ENCODE measurements around the gene PTPRT. TPM values are rescaled to one million over a fixed set of nuclear protein-coding genes. Genes with fewer than 3 reads are reported as not detected.
"Not testable (repeated sequence)": the region's sequence is repeated elsewhere in the genome, so short reads cannot be mapped to it uniquely, and the experiment has no call there.

Gene PTPRT
- total RNA-seq, 1 donor from 2014 or later, result 4.0 TPM

DNA sequence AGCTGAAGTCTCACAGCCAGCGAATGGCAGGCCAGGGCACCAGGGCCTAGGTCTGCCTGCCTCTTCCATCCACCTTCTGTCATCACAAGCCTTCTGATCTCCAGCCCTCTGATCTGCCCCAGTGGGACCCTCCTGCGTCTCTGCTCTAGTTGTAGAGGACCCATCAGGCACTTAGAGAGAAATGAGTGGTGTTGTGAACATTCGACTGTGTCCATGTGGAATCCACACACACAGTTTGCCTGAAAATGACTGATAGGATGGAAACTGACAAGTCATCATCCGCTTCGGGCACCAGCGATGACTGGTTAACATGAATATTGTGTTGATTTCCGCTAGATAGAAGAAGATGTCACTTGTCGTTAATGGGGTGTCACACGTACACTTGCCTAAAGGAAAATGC is 221.0 kb downstream of the PTPRT start:
- no peak for DNase-seq

DNA sequence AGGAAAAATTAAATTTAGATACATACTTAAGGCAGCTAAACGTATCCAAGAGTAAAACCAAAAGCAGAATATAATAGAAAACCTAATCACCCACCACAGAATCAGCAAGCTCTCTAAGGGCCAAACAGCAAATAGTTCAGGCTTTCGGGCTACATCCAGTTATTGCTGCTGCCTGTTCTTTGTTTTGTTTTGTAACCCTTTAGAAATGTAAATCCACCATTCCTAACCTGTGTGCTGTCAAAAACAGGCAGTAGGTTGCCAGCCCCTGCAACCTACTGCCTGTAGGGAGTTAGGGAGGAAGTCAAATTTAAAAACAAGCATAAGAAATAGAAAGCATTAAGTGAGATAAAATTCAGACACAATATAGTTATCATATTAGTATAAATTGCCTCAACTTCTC is 225.9 kb downstream of the PTPRT start:
- DNase-seq, result no peak

DNA sequence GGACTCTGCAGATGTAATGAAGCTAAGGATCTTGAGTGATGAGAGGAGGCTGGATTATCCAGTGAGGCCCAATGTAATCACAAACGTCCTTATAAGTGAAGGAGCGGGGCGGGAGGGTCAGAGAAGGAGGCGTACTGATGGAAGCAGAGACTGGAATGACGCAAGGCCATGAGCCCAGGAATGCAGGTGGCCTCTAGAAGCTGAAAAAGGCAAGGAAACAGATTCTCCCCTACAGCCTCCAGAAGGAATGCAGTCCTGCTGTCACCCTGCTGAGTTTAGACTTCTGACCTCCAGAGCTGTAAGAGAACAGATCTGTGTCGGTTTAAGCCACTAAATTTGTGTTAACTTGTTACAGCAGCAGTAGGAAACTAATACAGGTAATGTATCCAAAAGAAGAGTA is 227.9 kb downstream of the PTPRT start:
- no peak for DNase-seq

DNA sequence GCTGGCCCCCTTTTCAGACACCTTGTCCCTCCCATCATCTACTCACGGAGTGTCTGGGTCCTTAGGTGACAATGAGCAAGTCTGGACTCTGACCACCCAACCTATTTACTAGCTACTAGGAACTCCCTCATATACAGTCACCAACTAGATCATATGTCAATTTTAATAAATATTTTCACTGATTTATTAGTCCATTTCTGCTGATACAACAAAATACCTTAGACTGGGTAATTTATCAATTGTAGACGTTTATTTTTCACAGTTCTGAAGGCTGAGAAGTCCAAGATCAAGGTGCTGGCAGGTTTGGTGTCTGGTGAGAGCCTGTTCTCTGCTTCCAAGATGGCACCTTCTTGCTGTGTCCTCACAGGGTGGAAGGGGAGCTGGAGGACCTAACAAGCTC is 229.7 kb downstream of the PTPRT start:
- no peak for DNase-seq

DNA sequence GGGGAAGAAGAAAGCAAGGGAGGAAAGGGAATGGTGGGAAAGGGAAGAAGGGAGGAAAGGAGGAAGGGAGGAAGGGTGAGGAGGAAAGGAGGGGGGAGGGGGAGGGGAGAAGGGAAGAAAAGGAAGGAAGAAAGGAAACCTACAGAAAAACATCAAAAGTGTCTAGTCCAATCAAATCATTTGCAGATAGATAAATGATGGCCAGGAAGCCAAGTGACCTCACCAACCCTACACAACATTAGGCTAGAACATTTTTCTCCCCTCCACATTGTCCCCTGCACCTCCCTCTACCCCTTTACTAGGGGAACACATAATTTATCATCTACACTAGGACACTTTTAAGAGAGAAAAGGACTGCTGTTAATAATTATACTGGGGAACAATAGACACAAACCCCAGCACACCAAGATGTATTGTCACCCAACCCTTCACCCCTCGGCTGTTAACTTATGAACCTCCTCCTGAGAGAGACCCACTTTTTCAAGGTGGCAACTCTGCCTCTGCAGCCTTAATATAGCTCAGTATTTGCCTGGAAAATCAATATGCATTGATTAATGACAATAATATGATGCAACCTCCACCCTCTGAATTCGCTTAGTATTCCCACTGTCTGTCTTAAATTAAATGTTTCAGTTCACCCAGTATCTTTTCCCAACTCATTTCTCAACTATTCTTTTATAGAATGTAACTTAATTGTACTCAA is 231.2 kb downstream of the PTPRT start:
- no peak for DNase-seq

DNA sequence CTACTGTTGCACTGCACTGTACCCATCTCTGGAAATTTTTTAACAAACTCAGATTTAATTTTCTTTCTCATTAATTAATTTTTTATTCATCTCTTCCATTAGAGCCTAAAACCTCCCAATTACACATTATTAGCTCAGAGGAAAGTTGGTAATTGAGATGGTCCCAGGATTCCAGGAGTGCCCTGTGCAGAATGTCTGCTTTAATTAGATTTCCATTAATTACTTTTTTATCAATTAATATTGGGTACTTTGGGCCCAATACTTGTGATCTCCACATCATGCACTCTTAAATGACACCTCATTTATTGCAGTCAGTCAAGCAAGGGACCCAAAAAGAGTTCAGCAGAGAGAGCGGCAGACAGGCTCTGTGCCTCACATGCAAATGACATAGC is 232.0 kb downstream of the PTPRT start:
- no peak for DNase-seq

DNA sequence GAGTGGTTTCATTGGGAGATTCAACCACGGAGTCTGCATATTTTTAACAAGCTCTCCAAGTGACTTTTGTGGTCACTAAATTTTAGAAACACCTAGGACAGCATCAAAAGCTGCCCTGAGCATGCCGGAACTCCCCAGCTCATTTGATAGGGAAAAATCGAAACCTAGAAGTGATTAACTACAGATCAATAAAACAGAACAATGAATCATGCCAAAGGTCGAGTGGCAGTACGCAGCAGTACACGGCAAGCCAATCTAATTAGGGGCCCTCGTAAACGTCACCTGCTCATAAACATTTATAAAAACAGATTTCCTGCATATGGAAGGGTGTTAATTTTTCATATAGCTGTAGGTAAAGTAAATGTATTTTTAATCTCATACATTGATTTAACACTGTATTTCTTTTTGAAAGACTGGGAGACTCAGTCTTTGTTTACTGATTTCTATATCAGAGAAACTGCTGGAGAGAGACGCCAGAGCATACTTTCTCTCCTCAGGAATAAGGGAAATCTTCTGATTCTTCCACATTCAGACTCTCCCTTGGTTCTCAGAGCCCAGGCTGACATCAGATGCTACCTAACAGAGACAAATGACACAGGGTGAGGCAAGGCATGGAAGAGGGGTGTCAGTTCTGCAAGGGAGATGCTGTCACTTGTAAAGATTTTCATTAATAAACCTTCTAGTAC is 232.5 kb downstream of the PTPRT start:
- no peak for DNase-seq

GRCh38 chr20:42955713-42956112 is 234.0 kb downstream of the PTPRT start:
- no peak for DNase-seq

- DNase-seq, result no peak
These were observed 234.8 kb downstream of the PTPRT start for GRCh38 chr20:42954951-42955350.

- no peak for DNase-seq
These were observed 239.8 kb downstream of the PTPRT start for GRCh38 chr20:42949950-42950349.

GRCh38 chr20:42945234-42945994 is 244.3 kb downstream of the PTPRT start:
- DNase-seq, result no peak

GRCh38 chr20:42941629-42942028 is 248.1 kb downstream of the PTPRT start:
- DNase-seq, result no peak

GRCh38 chr20:42938441-42939205 is 251.1 kb downstream of the PTPRT start:
- no peak for DNase-seq

DNA sequence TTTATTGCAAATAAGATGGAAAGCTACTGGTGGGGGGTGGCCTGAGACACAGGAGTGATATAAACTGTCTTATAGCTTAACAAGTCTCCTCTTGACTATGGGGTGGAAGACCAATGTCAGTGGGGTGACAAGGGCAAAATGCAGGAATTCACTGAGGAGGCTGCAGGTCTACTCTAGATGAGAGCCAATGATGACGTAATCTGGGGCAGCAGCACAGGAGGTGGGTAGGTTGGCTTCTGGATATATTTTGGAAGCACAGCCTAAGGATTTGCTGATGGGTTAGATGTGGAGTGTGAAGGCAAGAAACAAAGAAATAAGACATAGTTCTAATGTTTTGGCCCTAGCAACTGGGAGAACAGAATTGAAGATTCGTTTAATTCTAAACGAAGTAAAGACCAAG is 253.2 kb downstream of the PTPRT start:
- DNase-seq, result no peak

DNA sequence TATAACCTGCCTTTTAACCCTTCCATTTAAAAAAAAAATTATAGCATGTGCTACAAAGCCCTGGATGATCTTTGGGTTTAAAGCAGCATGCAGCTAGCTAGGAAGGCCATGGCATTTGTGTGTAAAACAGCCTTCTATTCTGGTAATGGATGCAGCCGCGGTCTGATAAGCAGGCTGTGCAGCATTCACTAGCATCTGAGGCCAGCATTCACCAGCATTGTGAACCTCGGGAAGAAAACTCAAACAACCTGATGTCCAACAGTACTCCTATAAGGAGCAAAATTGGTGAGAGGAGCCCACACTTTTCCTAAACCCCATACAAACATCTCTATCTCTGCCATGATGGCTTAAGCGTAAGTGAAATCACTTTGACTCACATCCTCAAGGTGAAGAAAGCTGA is 265.5 kb downstream of the PTPRT start:
- no peak for DNase-seq

- DNase-seq, result no peak
These were observed 266.3 kb downstream of the PTPRT start for GRCh38 chr20:42923348-42923918.

GRCh38 chr20:42920776-42921175 is 268.9 kb downstream of the PTPRT start:
- DNase-seq, result no peak

- no peak for DNase-seq
These were observed 270.4 kb downstream of the PTPRT start for GRCh38 chr20:42919316-42919715.

DNA sequence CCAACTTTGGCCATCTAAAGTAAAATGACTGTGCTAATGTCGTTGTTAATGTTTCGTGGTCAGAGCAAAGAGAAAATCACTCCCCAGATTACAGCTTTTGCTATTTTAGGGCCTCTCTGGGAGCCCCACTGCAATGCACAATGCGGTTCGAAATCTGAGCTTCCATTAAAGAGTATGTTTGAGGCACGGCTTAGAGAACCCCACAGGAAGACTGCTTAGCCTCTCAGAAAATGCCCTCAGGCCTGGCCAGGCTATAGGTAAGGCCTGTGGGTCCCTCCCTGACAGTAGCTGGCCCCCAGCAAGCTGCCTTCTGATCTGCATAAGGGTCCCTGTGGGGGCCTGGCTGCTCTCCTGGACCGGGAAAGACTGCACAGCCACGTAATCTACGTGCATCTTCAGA is 274.6 kb downstream of the PTPRT start:
- DNase-seq, result no peak

DNA sequence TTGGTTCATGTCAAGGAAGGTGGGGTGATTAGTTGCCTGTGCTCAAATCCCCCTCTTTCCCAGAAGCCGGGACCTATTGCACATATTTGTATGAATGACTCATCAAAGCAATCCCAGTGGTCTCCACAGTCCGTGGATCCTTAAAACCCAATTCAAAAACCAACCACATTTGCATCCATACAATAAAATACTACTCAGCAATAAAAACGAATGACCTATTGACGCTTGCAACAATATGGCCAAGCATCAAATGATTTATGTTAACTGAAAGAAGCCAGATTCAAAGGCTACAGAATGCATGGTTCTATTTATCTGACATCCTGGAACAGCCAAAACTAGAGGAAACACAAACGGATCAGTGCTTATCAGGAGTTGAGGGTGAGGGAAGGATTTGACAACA is 275.4 kb downstream of the PTPRT start:
- DNase-seq, result no peak

DNA sequence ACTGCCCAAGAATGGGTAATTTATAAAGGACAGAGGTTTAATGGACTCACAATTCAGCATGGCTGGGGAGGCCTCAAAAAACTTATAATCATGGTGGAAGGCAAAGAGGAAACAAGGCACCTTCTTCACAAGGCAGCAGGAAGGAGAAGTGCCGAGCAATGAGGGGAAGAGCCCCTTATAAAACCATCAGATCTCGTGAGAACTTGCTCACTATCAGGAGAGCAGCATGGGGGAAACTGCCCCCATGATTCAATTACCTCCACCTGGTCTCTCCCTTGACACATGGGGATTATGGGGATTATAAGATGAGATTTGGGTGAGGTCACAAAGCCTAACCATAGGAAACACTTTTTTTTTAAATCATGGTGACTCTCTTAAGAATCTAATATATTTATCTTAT is 278.9 kb downstream of the PTPRT start:
- DNase-seq, result not testable (repeated sequence)

- no peak for DNase-seq
These were observed 282.0 kb downstream of the PTPRT start for GRCh38 chr20:42907730-42908129.

Data from skin of body (tissue), 2 donors.